Measurements from ENCODE around the gene NKX2-4. TPM values are rescaled to one million over a fixed set of nuclear protein-coding genes. Genes with fewer than 3 reads are reported as not detected.

NKX2-4 gene
- total and polyA plus RNA-seq, 10 of the 15 experiments (the other 5 are each of a cell fraction or from before 2014, with no cell fraction given) = not detected

- SMC1A ChIA-PET (ENCODE audit: uncharacterized antibody, unreplicated experiment) = no interaction called here
- Histone ChIP-seq H3K27ac (ENCODE audit: control insufficient read depth, insufficient read depth) (no peak overlapping the region), H3K36me3 (ENCODE audit: control insufficient read depth in 2 of 2, insufficient read depth in 2 of 2, low read length in 1 of 2) (no peaks in the 10 kb centered on the region), H3K79me2 (ENCODE audit: control insufficient read depth, insufficient read depth, low read length) (no peaks in the 10 kb centered on the region), H4K20me1 (ENCODE audit: control insufficient read depth, insufficient read depth) (no peaks in the 10 kb centered on the region), H3K4me3 (0 out of 2 replicates have a peak overlapping the region, but pooled peaks have one; percentile 34), H3K4me2 (ENCODE audit: control insufficient read depth, insufficient read depth) (peak overlapping the region; percentile 71; the same call in 1 of the 2 replicates), H3K27me3 (replicated peaks in 1 of 2; ENCODE audit: control insufficient read depth in 2 of 2, insufficient read depth in 2 of 2, low read length in 1 of 2) (peaks cover 8 to 18% of the 10 kb centered on the region in 2 experiments; a peak in 3 of 4 replicates), H3K9me3 (replicated peaks; ENCODE audit: control insufficient read depth, insufficient read depth, low read length) (no peaks in the 10 kb centered on the region; the same call in 2 of the 3 replicates), H3K4me1 (ENCODE audit: control insufficient read depth, insufficient read depth, low read length) (no peaks in the 10 kb centered on the region), H2AFZ (ENCODE audit: control insufficient read depth, low read depth, low read length) (no peak overlapping the region), H3K9ac (ENCODE audit: control insufficient read depth, insufficient read depth, low read length) (no peak overlapping the region; the same call in 1 of the 2 replicates)
- POLR2A ChIA-PET = no interaction called here
- in situ Hi-C loops (cut with MboI) (no loop called here), intact Hi-C loops (cut with micrococcal nuclease; ENCODE audit: unreplicated experiment) (loop anchor here (10.0 kb wide), 1 partner anchor 109 kb away; no protein-coding TSS in a partner anchor)
- no TSS peak for BruUV-seq (replicated peaks)
- RAD21 ChIA-PET (ENCODE audit: unreplicated experiment) = no interaction called here
- FAIRE-seq (no peak), DNase-seq (ENCODE audit: low read depth, low spot score) (no peak), ATAC-seq (no peak; the same call in 1 of the 3 replicates)
- WGBS (ENCODE audit: insufficient coverage, insufficient replicate concordance, low lambda C conversion rate, missing lambda C conversion rate) = 62% methylated on average over 62 of the region's 103 CpGs
- TF ChIP-seq RUNX3 (IDR thresholded peaks at IDR 0.05; ENCODE audit: low read length) = 0 out of 2 replicates have a peak, but pooled peaks have one; percentile 21
- no peak for TF ChIP-seq YBX1 (IDR thresholded peaks at IDR 0.05)
- peak; percentile 75 for TF ChIP-seq SUZ12 (IDR thresholded peaks at IDR 0.05; ENCODE audit: unreplicated experiment)
- CTCF ChIA-PET = no interaction called here
These were observed 1.4 kb downstream of the NKX2-4 start for GRCh38 chr20:21395666-21396598.

GRCh38 chr20:21395051-21395665, 2.2 kb downstream of the NKX2-4 start:
- no TSS peak for BruUV-seq (replicated peaks)
- ATAC-seq (no peak), FAIRE-seq (no peak), DNase-seq (ENCODE audit: low read depth, low spot score) (no peak)
- SMC1A ChIA-PET (ENCODE audit: uncharacterized antibody, unreplicated experiment) = no interaction called here
- RAD21 ChIA-PET (ENCODE audit: unreplicated experiment) = no interaction called here
- Histone ChIP-seq H3K4me3 (0 out of 2 replicates have a peak overlapping the region, but pooled peaks have one; percentile 34), H3K9me3 (replicated peaks; ENCODE audit: control insufficient read depth, insufficient read depth, low read length) (no peaks in the 10 kb centered on the region; the same call in 2 of the 3 replicates), H3K79me2 (ENCODE audit: control insufficient read depth, insufficient read depth, low read length) (no peaks in the 10 kb centered on the region), H3K4me2 (ENCODE audit: control insufficient read depth, insufficient read depth) (peak overlapping the region; percentile 71; the same call in 1 of the 2 replicates), H3K27me3 (replicated peaks in 1 of 2; ENCODE audit: control insufficient read depth in 2 of 2, insufficient read depth in 2 of 2, low read length in 1 of 2) (peaks cover 8 to 18% of the 10 kb centered on the region in 2 experiments; a peak in 3 of 4 replicates), H3K9ac (ENCODE audit: control insufficient read depth, insufficient read depth, low read length) (no peak overlapping the region; the same call in 1 of the 2 replicates), H4K20me1 (ENCODE audit: control insufficient read depth, insufficient read depth) (no peaks in the 10 kb centered on the region), H3K36me3 (ENCODE audit: control insufficient read depth in 2 of 2, insufficient read depth in 2 of 2, low read length in 1 of 2) (peaks cover 0 to 1% of the 10 kb centered on the region in 2 experiments; a peak in 1 of 4 replicates), H2AFZ (ENCODE audit: control insufficient read depth, low read depth, low read length) (no peak overlapping the region), H3K27ac (ENCODE audit: control insufficient read depth, insufficient read depth) (no peak overlapping the region), H3K4me1 (ENCODE audit: control insufficient read depth, insufficient read depth, low read length) (no peaks in the 10 kb centered on the region)
- in situ Hi-C loops (cut with MboI) (no loop called here), intact Hi-C loops (cut with micrococcal nuclease; ENCODE audit: unreplicated experiment) (loop anchor here (10.0 kb wide), 1 partner anchor 110 kb away; no protein-coding TSS in a partner anchor)
- CTCF ChIA-PET = interaction anchor here (2.3 kb wide), 1 partner anchor 159 kb away, joined by 8 read pairs; no protein-coding TSS in a partner anchor
- POLR2A ChIA-PET = no interaction called here
- WGBS (ENCODE audit: insufficient coverage, insufficient replicate concordance, low lambda C conversion rate, missing lambda C conversion rate) = 49% methylated on average over 6 of the region's 6 CpGs
- TF ChIP-seq TBL1XR1 (IDR thresholded peaks at IDR 0.05; ENCODE audit: low read depth, low read length) (no peak), EED (IDR thresholded peaks at IDR 0.05; ENCODE audit: low read depth) (no peak), BRCA1 (IDR thresholded peaks at IDR 0.05; ENCODE audit: low read depth, low read length) (no peak), TAF1 (IDR thresholded peaks at IDR 0.05; ENCODE audit: borderline replicate concordance, low read depth, low read length) (no peak), ATF7 (IDR thresholded peaks at IDR 0.05; ENCODE audit: low read depth) (no peak), RFX5 (IDR thresholded peaks at IDR 0.05; ENCODE audit: low read depth, low read length) (no peak), HDAC2 (IDR thresholded peaks at IDR 0.05) (no peak), POLR2A (IDR thresholded peaks at IDR 0.05; ENCODE audit: low read depth, low read length) (no peak), TARDBP (IDR thresholded peaks at IDR 0.05; ENCODE audit: borderline replicate concordance) (no peak), MEF2B (IDR thresholded peaks at IDR 0.05; ENCODE audit: partially characterized antibody, poor library complexity, severe bottlenecking) (no peak)
- TF ChIP-seq, protein P1, sequence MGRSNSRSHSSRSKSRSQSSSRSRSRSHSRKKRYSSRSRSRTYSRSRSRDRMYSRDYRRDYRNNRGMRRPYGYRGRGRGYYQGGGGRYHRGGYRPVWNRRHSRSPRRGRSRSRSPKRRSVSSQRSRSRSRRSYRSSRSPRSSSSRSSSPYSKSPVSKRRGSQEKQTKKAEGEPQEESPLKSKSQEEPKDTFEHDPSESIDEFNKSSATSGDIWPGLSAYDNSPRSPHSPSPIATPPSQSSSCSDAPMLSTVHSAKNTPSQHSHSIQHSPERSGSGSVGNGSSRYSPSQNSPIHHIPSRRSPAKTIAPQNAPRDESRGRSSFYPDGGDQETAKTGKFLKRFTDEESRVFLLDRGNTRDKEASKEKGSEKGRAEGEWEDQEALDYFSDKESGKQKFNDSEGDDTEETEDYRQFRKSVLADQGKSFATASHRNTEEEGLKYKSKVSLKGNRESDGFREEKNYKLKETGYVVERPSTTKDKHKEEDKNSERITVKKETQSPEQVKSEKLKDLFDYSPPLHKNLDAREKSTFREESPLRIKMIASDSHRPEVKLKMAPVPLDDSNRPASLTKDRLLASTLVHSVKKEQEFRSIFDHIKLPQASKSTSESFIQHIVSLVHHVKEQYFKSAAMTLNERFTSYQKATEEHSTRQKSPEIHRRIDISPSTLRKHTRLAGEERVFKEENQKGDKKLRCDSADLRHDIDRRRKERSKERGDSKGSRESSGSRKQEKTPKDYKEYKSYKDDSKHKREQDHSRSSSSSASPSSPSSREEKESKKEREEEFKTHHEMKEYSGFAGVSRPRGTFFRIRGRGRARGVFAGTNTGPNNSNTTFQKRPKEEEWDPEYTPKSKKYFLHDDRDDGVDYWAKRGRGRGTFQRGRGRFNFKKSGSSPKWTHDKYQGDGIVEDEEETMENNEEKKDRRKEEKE (IDR thresholded peaks at IDR 0.05) = no peak

Data from GM12878 (cell line).